Measurements from ENCODE around the gene HSD17B11. TPM values are rescaled to one million over a fixed set of nuclear protein-coding genes. Genes with fewer than 3 reads are reported as not detected.

Gene HSD17B11
- total RNA-seq, 1 donor from 2014 or later: 95.6 TPM

GRCh38 chr4:87375719-87376291 lies 15.2 kb downstream of the HSD17B11 start:
- Histone ChIP-seq H3K27me3 (no peaks in the 10 kb centered on the region), H3K36me3 (peaks cover 62% of the 10 kb centered on the region), H3K27ac (peak overlapping the region; percentile 20), H3K4me1 (no peaks in the 10 kb centered on the region), H3K4me3 (no peak overlapping the region), H3K9me3 (no peaks in the 10 kb centered on the region)
- ATAC-seq: peak; percentile 94
- no peak for DNase-seq
- intact Hi-C loops (cut with DNase I): loop anchor here (10.0 kb wide), 1 partner anchor 89 kb away; no protein-coding TSS in a partner anchor
- peak; percentile 76 for TF ChIP-seq CTCF (IDR thresholded peaks at IDR 0.05)

GRCh38 chr4:87370068-87370467 lies 20.9 kb downstream of the HSD17B11 start:
- Histone ChIP-seq H3K27ac (no peak overlapping the region), H3K9me3 (no peaks in the 10 kb centered on the region), H3K36me3 (peaks cover 94% of the 10 kb centered on the region), H3K4me1 (peaks cover 5% of the 10 kb centered on the region), H3K4me3 (no peak overlapping the region), H3K27me3 (no peaks in the 10 kb centered on the region)
- no peak for TF ChIP-seq CTCF (IDR thresholded peaks at IDR 0.05)
- ATAC-seq (no peak), DNase-seq (no peak)
- intact Hi-C loops (cut with DNase I): loop anchor here (10.0 kb wide), 1 partner anchor 95 kb away; no protein-coding TSS in a partner anchor

- Histone ChIP-seq H3K4me3 (no peak overlapping the region), H3K4me1 (peaks cover 5% of the 10 kb centered on the region), H3K36me3 (peaks cover 98% of the 10 kb centered on the region), H3K9me3 (no peaks in the 10 kb centered on the region), H3K27me3 (no peaks in the 10 kb centered on the region), H3K27ac (no peak overlapping the region)
- ATAC-seq (no peak), DNase-seq (no peak)
- TF ChIP-seq CTCF (IDR thresholded peaks at IDR 0.05): no peak
- intact Hi-C loops (cut with DNase I): no loop called here
Measured at GRCh38 chr4:87366521-87367162, 24.3 kb downstream of the HSD17B11 start.

GRCh38 chr4:87365348-87365747 lies 25.6 kb downstream of the HSD17B11 start:
- ATAC-seq: no peak

GRCh38 chr4:87363552-87363951 lies 27.4 kb downstream of the HSD17B11 start:
- peaks cover 94% of the 10 kb centered on the region for H3K36me3 ChIP-seq

More at GRCh38 chr4:87365348-87365747, 25.6 kb downstream of the HSD17B11 start:
- H3K4me3 ChIP-seq: no peak overlapping the region
- no peaks in the 10 kb centered on the region for H3K27me3 ChIP-seq
- intact Hi-C loops (cut with DNase I): no loop called here
- no peak for TF ChIP-seq CTCF (IDR thresholded peaks at IDR 0.05)
- H3K4me1 ChIP-seq: peaks cover 5% of the 10 kb centered on the region
- H3K27ac ChIP-seq: no peak overlapping the region
- no peaks in the 10 kb centered on the region for H3K9me3 ChIP-seq
- H3K36me3 ChIP-seq: peaks cover 98% of the 10 kb centered on the region
- DNase-seq: no peak

More at GRCh38 chr4:87363552-87363951, 27.4 kb downstream of the HSD17B11 start:
- Histone ChIP-seq H3K4me1 (no peaks in the 10 kb centered on the region), H3K4me3 (no peak overlapping the region), H3K27ac (no peak overlapping the region), H3K9me3 (no peaks in the 10 kb centered on the region), H3K27me3 (no peaks in the 10 kb centered on the region)
- intact Hi-C loops (cut with DNase I): no loop called here
- ATAC-seq: no peak
- DNase-seq: no peak
- TF ChIP-seq CTCF (IDR thresholded peaks at IDR 0.05): no peak

All from upper lobe of right lung (tissue), 1 donor.